ENCODE data around the gene ASTN2.

- TF ChIP-seq CTCF (IDR thresholded peaks at IDR 0.05), result no peak
- no peak for TF ChIP-seq POLR2A (IDR thresholded peaks at IDR 0.05; ENCODE audit: low read length)
- TF ChIP-seq SREBF2 (IDR thresholded peaks at IDR 0.05), result no peak
- no peak for TF ChIP-seq EHMT2 (IDR thresholded peaks at IDR 0.05; ENCODE audit: low read depth)
- TF ChIP-seq CEBPB (IDR thresholded peaks at IDR 0.05), result no peak
- TF ChIP-seq REST (IDR thresholded peaks at IDR 0.05), result no peak
- peak; percentile 16 for TF ChIP-seq MAFK (IDR thresholded peaks at IDR 0.05; ENCODE audit: partially characterized antibody)
- TF ChIP-seq BCL3 (IDR thresholded peaks at IDR 0.05), result no peak
- TF ChIP-seq EP300 (IDR thresholded peaks at IDR 0.05), result no peak
- no peak for TF ChIP-seq BHLHE40 (IDR thresholded peaks at IDR 0.05; ENCODE audit: low read depth, low read length)
- TF ChIP-seq MYC (IDR thresholded peaks at IDR 0.05; ENCODE audit: borderline replicate concordance, low read length), result no peak
- no peak for TF ChIP-seq KDM1A (IDR thresholded peaks at IDR 0.05; ENCODE audit: low read depth)
Measured at GRCh38 chr9:116694785-116695291, 720.0 kb downstream of the ASTN2 start.
